GM12874 (cell line): ENCODE measurements around the gene CYB561A3.

Experiments used
- CTCF ChIP-seq: IDR thresholded peaks from 2 replicates; pipeline ENCODE4 v1.5.1; 2011; ENCODE audit warnings: low read depth, mild to moderate bottlenecking, control low read depth, low read length, moderate library complexity; ENCODE audit not compliant: insufficient read depth

CYB561A3 gene

GRCh38 chr11:61309141-61309540 lies 52.5 kb downstream of the CYB561A3 start:
- TF ChIP-seq CTCF = no peak

GRCh38 chr11:61307354-61307753 lies 54.3 kb downstream of the CYB561A3 start:
- TF ChIP-seq CTCF = no peak

GRCh38 chr11:61306221-61306620 lies 55.5 kb downstream of the CYB561A3 start:
- TF ChIP-seq CTCF = no peak

- TF ChIP-seq CTCF = no peak
Observed at GRCh38 chr11:61305417-61305816, 56.3 kb downstream of the CYB561A3 start.

GRCh38 chr11:61303725-61304124 lies 58.0 kb downstream of the CYB561A3 start:
- TF ChIP-seq CTCF = no peak

- TF ChIP-seq CTCF = no peak
Observed at GRCh38 chr11:61302550-61302949, 59.1 kb downstream of the CYB561A3 start.
